RWPE2 (cell line): ENCODE measurements around the gene SPTA1.

Experiments used
- ATAC-seq: fragments of 200-7000 bp; cut with Tn5 transposase; 3 replicates; pipeline ENCODE4 v1.9.1; 2021; ENCODE audit warnings: low read depth
- DNase-seq: peaks from one replicate; pipeline ENCODE4 v3.0.0-alpha.2; 2020; ENCODE audit warnings: low spot score
- H3K27ac ChIP-seq: fragments of 450-650 bp; 2 replicates; pipeline ENCODE4 v1.5.1; 2017; ENCODE audit warnings: mild to moderate bottlenecking; ENCODE audit not compliant: poor library complexity, severe bottlenecking
- H3K27me3 ChIP-seq: fragments of 250-450 bp; sonication (Bioruptor Pico); 2 replicates; pipeline ENCODE4 v1.5.1; 2021; ENCODE audit warnings: mild to moderate bottlenecking, moderate library complexity; ENCODE audit not compliant: insufficient read depth, poor library complexity, severe bottlenecking
- H3K36me3 ChIP-seq: fragments of 250-450 bp; sonication (Bioruptor Pico); 2 replicates; pipeline ENCODE4 v1.5.1; 2020; ENCODE audit warnings: low read depth, mild to moderate bottlenecking, moderate library complexity
- H3K4me1 ChIP-seq: fragments of 250-450 bp; sonication (Bioruptor Pico); 2 replicates; pipeline ENCODE4 v1.5.1; 2021; ENCODE audit warnings: mild to moderate bottlenecking, moderate library complexity; ENCODE audit not compliant: insufficient read depth, poor library complexity, severe bottlenecking
- H3K4me3 ChIP-seq: fragments of 250-450 bp; sonication (Bioruptor Pico); 2 replicates; pipeline ENCODE4 v1.5.1; 2021; ENCODE audit warnings: mild to moderate bottlenecking, moderate library complexity; ENCODE audit not compliant: severe bottlenecking
- H3K9me3 ChIP-seq: fragments of 250-450 bp; sonication (Bioruptor Pico); 2 replicates; pipeline ENCODE4 v1.5.1; 2021; ENCODE audit warnings: mild to moderate bottlenecking, moderate library complexity; ENCODE audit not compliant: severe bottlenecking
- TF ChIP-seq, protein P1 (sequence below): fragments of 450-650 bp; IDR thresholded peaks from one replicate; pipeline ENCODE4 v1.5.1; 2017; ENCODE audit warnings: mild to moderate bottlenecking, moderate library complexity; ENCODE audit not compliant: poor library complexity, severe bottlenecking

The SPTA1 gene

DNA sequence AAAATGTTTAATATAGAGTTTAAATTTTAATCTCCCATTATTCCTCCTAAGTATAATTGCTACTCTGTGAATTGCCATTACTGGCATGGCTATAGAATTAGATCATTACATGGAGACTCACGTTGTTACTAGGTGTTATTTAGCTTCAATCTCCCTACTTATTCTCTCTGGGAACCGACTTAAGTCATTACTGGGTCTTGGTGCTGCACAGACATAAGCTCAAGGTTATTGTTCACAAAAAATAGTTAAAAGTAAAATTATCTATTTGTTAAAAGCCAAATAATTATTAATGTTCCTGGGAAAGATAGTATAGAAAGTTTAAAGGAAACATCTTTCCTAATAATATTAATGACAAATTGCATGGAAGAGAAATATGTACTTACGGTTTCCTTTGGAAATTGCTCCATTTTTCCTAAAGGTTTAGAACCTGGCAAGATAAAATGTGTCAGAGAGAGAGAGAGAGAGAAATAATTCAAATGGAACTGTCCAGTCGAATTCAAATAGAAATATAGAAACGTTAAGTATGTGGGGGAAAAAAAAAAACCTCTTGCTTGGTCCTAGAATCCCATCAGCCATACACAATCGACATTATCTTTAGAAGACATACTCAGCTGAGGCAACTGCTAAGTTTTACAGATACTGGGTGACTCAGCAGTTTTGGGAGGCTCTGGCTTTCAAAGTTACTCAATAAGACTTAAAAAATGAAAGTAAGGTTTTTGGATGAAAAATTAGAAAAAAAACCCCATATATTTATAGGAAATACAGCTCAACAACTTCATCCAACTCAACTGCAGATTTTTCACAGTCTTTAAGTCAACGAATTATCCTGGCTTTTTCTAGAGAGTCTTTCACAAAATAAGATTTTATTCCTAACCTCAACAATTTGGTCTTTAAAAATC lies at the start of gene SPTA1:
SPTA1 (minus strand) TSS at position 605 of the 899 bp plus-strand sequence; CDS start at position 407, 198 bp downstream.
- ATAC-seq: no peak
- TF ChIP-seq, protein P1, sequence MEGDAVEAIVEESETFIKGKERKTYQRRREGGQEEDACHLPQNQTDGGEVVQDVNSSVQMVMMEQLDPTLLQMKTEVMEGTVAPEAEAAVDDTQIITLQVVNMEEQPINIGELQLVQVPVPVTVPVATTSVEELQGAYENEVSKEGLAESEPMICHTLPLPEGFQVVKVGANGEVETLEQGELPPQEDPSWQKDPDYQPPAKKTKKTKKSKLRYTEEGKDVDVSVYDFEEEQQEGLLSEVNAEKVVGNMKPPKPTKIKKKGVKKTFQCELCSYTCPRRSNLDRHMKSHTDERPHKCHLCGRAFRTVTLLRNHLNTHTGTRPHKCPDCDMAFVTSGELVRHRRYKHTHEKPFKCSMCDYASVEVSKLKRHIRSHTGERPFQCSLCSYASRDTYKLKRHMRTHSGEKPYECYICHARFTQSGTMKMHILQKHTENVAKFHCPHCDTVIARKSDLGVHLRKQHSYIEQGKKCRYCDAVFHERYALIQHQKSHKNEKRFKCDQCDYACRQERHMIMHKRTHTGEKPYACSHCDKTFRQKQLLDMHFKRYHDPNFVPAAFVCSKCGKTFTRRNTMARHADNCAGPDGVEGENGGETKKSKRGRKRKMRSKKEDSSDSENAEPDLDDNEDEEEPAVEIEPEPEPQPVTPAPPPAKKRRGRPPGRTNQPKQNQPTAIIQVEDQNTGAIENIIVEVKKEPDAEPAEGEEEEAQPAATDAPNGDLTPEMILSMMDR: no peak

DNA sequence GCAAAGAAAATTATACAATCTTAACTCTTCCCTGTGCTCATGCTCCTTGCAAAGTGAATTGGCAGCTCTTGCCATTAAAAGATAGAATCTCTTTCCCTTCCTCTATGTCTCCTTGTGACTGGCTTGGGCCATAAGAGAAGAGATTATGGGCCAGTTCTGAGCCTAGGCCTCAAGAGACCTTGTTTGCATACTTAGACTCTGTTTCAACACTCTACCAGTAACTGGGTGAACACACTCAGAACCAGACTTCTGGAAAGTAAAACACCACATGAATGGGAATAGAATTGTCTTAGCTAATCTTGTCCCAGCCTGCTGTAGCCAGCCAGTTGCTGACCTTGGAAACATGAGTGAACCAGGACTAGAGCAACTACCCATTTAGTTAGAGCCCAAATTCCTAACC lies 49.3 kb upstream of the SPTA1 start:
- Histone ChIP-seq H3K4me1 (no peaks in the 10 kb centered on the region), H3K36me3 (no peaks in the 10 kb centered on the region), H3K9me3 (no peaks in the 10 kb centered on the region), H3K4me3 (no peak overlapping the region), H3K27me3 (peaks cover 24% of the 10 kb centered on the region), H3K27ac (no peak overlapping the region)
- DNase-seq: no peak
- TF ChIP-seq, protein P1: no peak
- no peak for ATAC-seq

More for the DNA sequence above, at the start of gene SPTA1:
- no peak within 1 kb of the TSS for H3K4me3 ChIP-seq
- H3K9me3 ChIP-seq: no peaks in the 10 kb centered on the region
- no peak within 1 kb of the TSS for H3K27ac ChIP-seq
- peaks cover 5% of the 10 kb centered on the region for H3K27me3 ChIP-seq
- H3K4me1 ChIP-seq: no peaks in the 10 kb centered on the region
- H3K36me3 ChIP-seq: no peaks in the 10 kb centered on the region
- DNase-seq: no peak

DNA sequence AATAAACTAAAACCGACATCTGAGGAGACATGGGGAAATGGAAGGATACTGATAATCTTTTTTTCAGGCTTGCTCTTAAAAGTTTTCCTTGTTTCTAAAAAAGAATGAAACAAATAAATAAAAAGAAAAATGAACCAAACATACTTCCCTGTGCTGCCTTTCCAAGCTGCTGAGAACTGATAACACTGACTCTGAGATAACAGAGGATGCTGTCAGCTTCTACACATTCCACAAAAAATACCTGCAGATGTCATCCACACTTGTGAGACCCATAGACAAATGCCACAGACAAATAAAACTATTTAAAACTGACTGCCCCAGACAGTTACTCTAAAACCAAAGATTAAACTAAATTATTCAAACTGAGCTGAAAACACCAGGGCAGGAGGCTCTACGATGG lies 46.0 kb upstream of the SPTA1 start:
- H3K27ac ChIP-seq: no peak overlapping the region
- H3K9me3 ChIP-seq: no peaks in the 10 kb centered on the region
- H3K4me1 ChIP-seq: no peaks in the 10 kb centered on the region
- H3K4me3 ChIP-seq: no peak overlapping the region
- ATAC-seq (no peak), DNase-seq (no peak)
- TF ChIP-seq, protein P1: no peak
- H3K27me3 ChIP-seq: no peaks in the 10 kb centered on the region
- no peaks in the 10 kb centered on the region for H3K36me3 ChIP-seq

DNA sequence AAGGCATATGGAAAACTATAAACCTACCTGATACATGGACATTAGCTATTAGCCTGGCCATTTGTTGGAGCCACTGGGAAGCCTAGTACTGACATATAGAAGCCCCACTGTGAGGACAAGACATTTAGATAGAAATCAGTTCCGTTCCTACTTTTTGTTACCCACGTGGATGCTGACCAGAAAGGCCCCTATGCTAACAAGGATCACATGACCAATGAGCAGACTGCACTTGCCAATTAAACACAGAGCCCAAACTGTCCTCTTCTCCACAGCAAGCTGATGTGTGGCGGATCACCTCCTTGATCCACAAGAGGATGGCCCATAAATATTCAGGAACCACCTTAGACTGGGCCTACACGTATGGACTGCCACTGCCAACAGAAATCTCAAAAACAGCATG lies 45.2 kb upstream of the SPTA1 start:
- DNase-seq (no peak), ATAC-seq (no peak)
- Histone ChIP-seq H3K9me3 (no peaks in the 10 kb centered on the region), H3K4me3 (no peak overlapping the region), H3K27me3 (peaks cover 4% of the 10 kb centered on the region), H3K36me3 (no peaks in the 10 kb centered on the region), H3K27ac (no peak overlapping the region), H3K4me1 (no peaks in the 10 kb centered on the region)
- TF ChIP-seq, protein P1: no peak

DNA sequence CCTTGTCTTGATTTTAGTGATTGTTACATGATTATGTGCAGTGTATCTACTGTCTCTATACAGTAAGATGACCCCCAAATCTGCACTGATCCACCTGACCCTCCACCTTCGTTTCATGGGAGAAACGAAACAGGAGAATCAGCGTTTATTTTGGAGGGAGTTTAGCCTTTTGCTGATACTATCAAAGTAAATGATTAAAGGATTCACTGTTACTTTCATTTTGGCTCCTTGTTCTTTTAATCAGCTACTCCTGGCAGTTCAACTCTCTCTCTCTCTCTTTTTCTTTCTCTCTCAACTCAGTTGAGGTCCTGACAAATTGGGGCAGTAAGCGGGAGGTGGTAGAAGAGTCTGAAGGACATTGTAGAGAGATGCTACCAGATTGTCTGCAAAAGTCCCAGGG lies 43.9 kb upstream of the SPTA1 start:
- ATAC-seq (no peak), DNase-seq (no peak)
- Histone ChIP-seq H3K4me3 (no peak overlapping the region), H3K36me3 (no peaks in the 10 kb centered on the region), H3K27me3 (peaks cover 13% of the 10 kb centered on the region), H3K9me3 (no peaks in the 10 kb centered on the region), H3K4me1 (no peaks in the 10 kb centered on the region), H3K27ac (no peak overlapping the region)
- TF ChIP-seq, protein P1: no peak
